Measurements from ENCODE around the gene SLC22A12.

SLC22A12 gene

GRCh38 chr11:64629103-64629502 lies 38.1 kb downstream of the SLC22A12 start:
- no peak for DNase-seq

- DNase-seq, result no peak
Measured at GRCh38 chr11:64629796-64630562, 39.0 kb downstream of the SLC22A12 start.

- DNase-seq, result no peak
Measured at GRCh38 chr11:64631675-64632074, 40.7 kb downstream of the SLC22A12 start.

- no peak for DNase-seq
Measured at GRCh38 chr11:64632237-64632636, 41.2 kb downstream of the SLC22A12 start.

- DNase-seq, result no peak
Measured at GRCh38 chr11:64632654-64633053, 41.6 kb downstream of the SLC22A12 start.

- no peak for DNase-seq
Measured at GRCh38 chr11:64633555-64634159, 42.6 kb downstream of the SLC22A12 start.

- no peak for DNase-seq
Measured at GRCh38 chr11:64637334-64638017, 46.5 kb downstream of the SLC22A12 start.

- no peak for DNase-seq
Measured at GRCh38 chr11:64638018-64638665, 47.1 kb downstream of the SLC22A12 start.

GRCh38 chr11:64638829-64639228 lies 47.8 kb downstream of the SLC22A12 start:
- DNase-seq, result no peak

GRCh38 chr11:64639885-64640284 lies 48.9 kb downstream of the SLC22A12 start:
- DNase-seq, result no peak

GRCh38 chr11:64641596-64642417 lies 50.8 kb downstream of the SLC22A12 start:
- no peak for DNase-seq

- DNase-seq, result no peak
Measured at GRCh38 chr11:64642418-64642735, 51.4 kb downstream of the SLC22A12 start.

GRCh38 chr11:64642871-64643255 lies 51.8 kb downstream of the SLC22A12 start:
- DNase-seq, result no peak

- DNase-seq, result peak; percentile 25 to 66
Measured at GRCh38 chr11:64643256-64643881, 52.3 kb downstream of the SLC22A12 start.

GRCh38 chr11:64643920-64644646 lies 53.1 kb downstream of the SLC22A12 start:
- no peak for DNase-seq

GRCh38 chr11:64644647-64645275 lies 53.7 kb downstream of the SLC22A12 start:
- no peak for DNase-seq

- DNase-seq, result no peak
Measured at GRCh38 chr11:64647019-64647779, 56.2 kb downstream of the SLC22A12 start.

GRCh38 chr11:64648551-64648950 lies 57.5 kb downstream of the SLC22A12 start:
- no peak for DNase-seq

- DNase-seq, result peak in 1 of 2 experiments; percentile 20
Measured at GRCh38 chr11:64649291-64649697, 58.3 kb downstream of the SLC22A12 start.

GRCh38 chr11:64650923-64651523 lies 60.0 kb downstream of the SLC22A12 start:
- DNase-seq, result no peak
